Kidney epithelial cell (primary cell): ENCODE data around the gene PITPNB. TPM values are rescaled to one million over a fixed set of nuclear protein-coding genes. Genes with fewer than 3 reads are reported as not detected.

Experiments
- DNase-seq: peaks from one replicate; pipeline ENCODE4 v3.0.0-alpha.2; 2010; ENCODE audit warnings: low read depth
- H3K27me3 ChIP-seq: 2 replicates; pipeline ENCODE4 v1.6.0; 2011; ENCODE audit warnings: low read length; ENCODE audit not compliant: control insufficient read depth, insufficient read depth
- H3K36me3 ChIP-seq: 2 replicates; pipeline ENCODE4 v1.5.1; 2011; ENCODE audit warnings: low read length; ENCODE audit not compliant: control insufficient read depth, insufficient read depth
- H3K4me3 ChIP-seq: 2 replicates; pipeline ENCODE4 v1.5.1; 2011; ENCODE audit warnings: low read depth, mild to moderate bottlenecking, control low read depth, low read length
- total RNA-seq: library from RNA; depleted of rRNA; stranded (reverse); fragments of >200 nt; gene quantifications from 2 replicates; pipeline ENCODE4 v1.2.3, GENCODE V29; 2015
- TF ChIP-seq, protein P1 (sequence below): IDR thresholded peaks from 2 replicates; pipeline ENCODE4 v1.5.1; 2011; ENCODE audit warnings: mild to moderate bottlenecking, moderate library complexity, low read length, control low read depth, inconsistent platforms; ENCODE audit not compliant: insufficient read depth, poor library complexity, severe bottlenecking

The PITPNB gene
- total RNA-seq, 1 donor from 2014 or later = 32.3 TPM

DNA sequence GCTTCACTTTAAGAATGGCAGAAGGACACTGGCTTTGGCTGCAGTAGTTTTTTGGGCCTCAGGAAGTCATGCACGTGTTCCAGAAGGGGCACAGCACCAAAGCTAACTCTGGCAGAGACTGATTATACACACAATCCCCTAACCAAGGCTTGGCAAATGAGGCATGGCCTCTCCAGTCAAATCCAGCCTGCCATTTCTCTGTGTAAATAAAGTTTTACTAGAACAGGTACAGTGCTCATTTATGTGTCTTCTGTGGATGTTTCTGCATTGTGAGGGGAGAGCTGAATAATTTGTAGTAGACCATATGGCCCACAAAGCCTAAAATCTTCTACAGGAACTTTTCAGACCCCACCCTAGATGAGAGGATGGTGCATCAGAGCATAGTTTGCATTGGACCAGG, 71.1 kb downstream of the PITPNB start:
- no peak for DNase-seq
- TF ChIP-seq, protein P1, sequence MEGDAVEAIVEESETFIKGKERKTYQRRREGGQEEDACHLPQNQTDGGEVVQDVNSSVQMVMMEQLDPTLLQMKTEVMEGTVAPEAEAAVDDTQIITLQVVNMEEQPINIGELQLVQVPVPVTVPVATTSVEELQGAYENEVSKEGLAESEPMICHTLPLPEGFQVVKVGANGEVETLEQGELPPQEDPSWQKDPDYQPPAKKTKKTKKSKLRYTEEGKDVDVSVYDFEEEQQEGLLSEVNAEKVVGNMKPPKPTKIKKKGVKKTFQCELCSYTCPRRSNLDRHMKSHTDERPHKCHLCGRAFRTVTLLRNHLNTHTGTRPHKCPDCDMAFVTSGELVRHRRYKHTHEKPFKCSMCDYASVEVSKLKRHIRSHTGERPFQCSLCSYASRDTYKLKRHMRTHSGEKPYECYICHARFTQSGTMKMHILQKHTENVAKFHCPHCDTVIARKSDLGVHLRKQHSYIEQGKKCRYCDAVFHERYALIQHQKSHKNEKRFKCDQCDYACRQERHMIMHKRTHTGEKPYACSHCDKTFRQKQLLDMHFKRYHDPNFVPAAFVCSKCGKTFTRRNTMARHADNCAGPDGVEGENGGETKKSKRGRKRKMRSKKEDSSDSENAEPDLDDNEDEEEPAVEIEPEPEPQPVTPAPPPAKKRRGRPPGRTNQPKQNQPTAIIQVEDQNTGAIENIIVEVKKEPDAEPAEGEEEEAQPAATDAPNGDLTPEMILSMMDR = no peak
- H3K36me3 ChIP-seq = no peaks in the 10 kb centered on the region
- no peak overlapping the region for H3K4me3 ChIP-seq
- no peaks in the 10 kb centered on the region for H3K27me3 ChIP-seq

- Histone ChIP-seq H3K36me3 (no peaks in the 10 kb centered on the region), H3K27me3 (no peaks in the 10 kb centered on the region), H3K4me3 (no peak overlapping the region)
- no peak for DNase-seq
- TF ChIP-seq, protein P1 = no peak
Measured at GRCh38 chr22:27846910-27847309, 72.1 kb downstream of the PITPNB start.

GRCh38 chr22:27846248-27846757, 72.8 kb downstream of the PITPNB start:
- H3K4me3 ChIP-seq = no peak overlapping the region
- TF ChIP-seq, protein P1 = no peak
- DNase-seq = no peak
- no peaks in the 10 kb centered on the region for H3K36me3 ChIP-seq
- no peaks in the 10 kb centered on the region for H3K27me3 ChIP-seq

DNA sequence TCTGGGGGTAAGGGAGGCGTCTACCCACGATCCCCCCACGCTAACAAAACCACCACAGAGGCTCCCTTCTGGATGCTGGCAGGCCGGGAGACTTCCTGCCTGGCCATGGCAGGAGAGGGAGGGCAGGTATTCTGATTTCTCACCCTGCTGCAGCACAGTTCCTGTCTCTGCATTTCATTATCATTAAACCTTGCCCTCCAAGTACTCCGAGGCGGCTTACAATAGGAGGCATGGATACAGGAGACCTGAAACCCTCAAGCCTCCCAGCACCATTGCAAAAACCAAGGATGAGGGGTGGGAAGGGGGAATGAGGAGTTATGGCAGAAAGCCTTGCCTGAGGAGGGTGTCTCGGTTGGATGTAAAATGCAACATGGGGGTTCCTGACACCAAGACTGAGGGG, 73.4 kb downstream of the PITPNB start:
- Histone ChIP-seq H3K27me3 (no peaks in the 10 kb centered on the region), H3K4me3 (no peak overlapping the region), H3K36me3 (no peaks in the 10 kb centered on the region)
- DNase-seq = no peak
- TF ChIP-seq, protein P1 = no peak

GRCh38 chr22:27844656-27845591, 74.1 kb downstream of the PITPNB start:
- no peak for DNase-seq

More at GRCh38 chr22:27844656-27845591, 74.1 kb downstream of the PITPNB start:
- Histone ChIP-seq H3K27me3 (no peaks in the 10 kb centered on the region), H3K4me3 (no peak overlapping the region), H3K36me3 (no peaks in the 10 kb centered on the region)
- TF ChIP-seq, protein P1 = no peak
